Activated CD8-positive, alpha-beta T cell treated with anti-CD3 and anti-CD28 coated beads for 36 hours (primary cell): ENCODE measurements around the gene CFAP54. TPM values are rescaled to one million over a fixed set of nuclear protein-coding genes. Genes with fewer than 3 reads are reported as not detected.

Experiments used
- ATAC-seq: fragments of 200-7000 bp; cut with Tn5 transposase; one replicate; pipeline ENCODE4 v1.10.0; 2021; ENCODE audit warnings: mild to moderate bottlenecking, moderate library complexity
- CTCF ChIA-PET: fragments of 350-600 bp; sonication (Branson Sonifier 250); formaldehyde crosslinking; loops from one replicate; lab custom pipeline; 2021; ENCODE audit warnings: antibody characterized with exemption; lab: Charles Lee
- POLR2A ChIA-PET: fragments of 350-600 bp; sonication (Branson Sonifier 250); formaldehyde crosslinking; loops from one replicate; lab custom pipeline; 2021; ENCODE audit warnings: antibody characterized with exemption; lab: Charles Lee
- DNase-seq: peaks from one replicate; pipeline ENCODE4 v3.0.0-alpha.2; 2020
- H3K27ac Mint-ChIP-seq: one replicate; pipeline ENCODE4 v1.8.0; 2021; ENCODE audit warnings: mild to moderate bottlenecking, mixed read lengths
- H3K27me3 Mint-ChIP-seq: one replicate; pipeline ENCODE4 v1.8.0; 2021; ENCODE audit warnings: mixed read lengths
- H3K36me3 Mint-ChIP-seq: one replicate; pipeline ENCODE4 v1.8.0; 2021; ENCODE audit warnings: low read depth, mixed read lengths
- H3K4me1 Mint-ChIP-seq: one replicate; pipeline ENCODE4 v1.8.0; 2021; ENCODE audit warnings: low read depth, mixed read lengths
- H3K4me3 Mint-ChIP-seq: one replicate; pipeline ENCODE4 v1.8.0; 2021; ENCODE audit warnings: mild to moderate bottlenecking, moderate library complexity, mixed read lengths
- H3K9me3 Mint-ChIP-seq: one replicate; pipeline ENCODE4 v1.8.0; 2021; ENCODE audit warnings: mixed read lengths
- CTCF ChIP-seq: fragments of 200-600 bp; IDR thresholded peaks from one replicate; pipeline ENCODE4 v1.8.0; 2022; ENCODE audit warnings: antibody characterized with exemption, mild to moderate bottlenecking
- intact Hi-C: fragments of 100-400 bp; cut with micrococcal nuclease; formaldehyde crosslinking; loops from one replicate; pipeline ENCODE4 v1.10.0; 2022
- total RNA-seq, 2 experiments: library from RNA; stranded (reverse); gene quantifications; one replicate each; pipeline ENCODE4 v1.2.3, GENCODE V29; 2021

CFAP54 gene
- total RNA-seq, 2 experiments from 2014 or later: 0.38 to 0.45 TPM

- H3K36me3 Mint-ChIP-seq: no peaks in the 10 kb centered on the region
- no peaks in the 10 kb centered on the region for H3K9me3 Mint-ChIP-seq
- no peak overlapping the region for H3K4me3 Mint-ChIP-seq
- TF ChIP-seq CTCF: no peak
- no peak for ATAC-seq
- H3K4me1 Mint-ChIP-seq: no peaks in the 10 kb centered on the region
- intact Hi-C loops: no loop called here
- POLR2A ChIA-PET: no interaction called here
- H3K27me3 Mint-ChIP-seq: peaks cover 3% of the 10 kb centered on the region
- H3K27ac Mint-ChIP-seq: no peak overlapping the region
- no peak for DNase-seq
- CTCF ChIA-PET: no interaction called here
These were observed 254.2 kb downstream of the CFAP54 start for GRCh38 chr12:96743606-96744005.

- no peak for DNase-seq
- H3K36me3 Mint-ChIP-seq: no peaks in the 10 kb centered on the region
- H3K27me3 Mint-ChIP-seq: peaks cover 1% of the 10 kb centered on the region
These were observed 260.6 kb downstream of the CFAP54 start for GRCh38 chr12:96749999-96750398.

GRCh38 chr12:96751626-96752025 lies 262.2 kb downstream of the CFAP54 start:
- no peak overlapping the region for H3K27ac Mint-ChIP-seq
- no peaks in the 10 kb centered on the region for H3K4me1 Mint-ChIP-seq
- no peak for TF ChIP-seq CTCF
- H3K9me3 Mint-ChIP-seq: no peaks in the 10 kb centered on the region
- intact Hi-C loops: no loop called here
- no peak for ATAC-seq
- peaks cover 4% of the 10 kb centered on the region for H3K27me3 Mint-ChIP-seq
- no peaks in the 10 kb centered on the region for H3K36me3 Mint-ChIP-seq
- POLR2A ChIA-PET: interaction anchor here (0.6 kb wide), 1 partner anchor 1296 kb away, joined by 3 read pairs; no protein-coding TSS in a partner anchor
- no peak overlapping the region for H3K4me3 Mint-ChIP-seq
- CTCF ChIA-PET: no interaction called here
- no peak for DNase-seq

More at GRCh38 chr12:96749999-96750398, 260.6 kb downstream of the CFAP54 start:
- ChIA-PET CTCF (no interaction called here), POLR2A (no interaction called here)
- no peak overlapping the region for H3K27ac Mint-ChIP-seq
- intact Hi-C loops: no loop called here
- no peaks in the 10 kb centered on the region for H3K4me1 Mint-ChIP-seq
- H3K9me3 Mint-ChIP-seq: no peaks in the 10 kb centered on the region
- TF ChIP-seq CTCF: no peak
- ATAC-seq: no peak
- H3K4me3 Mint-ChIP-seq: no peak overlapping the region

GRCh38 chr12:96752211-96752610 lies 262.8 kb downstream of the CFAP54 start:
- ATAC-seq (no peak), DNase-seq (no peak)
- Mint-ChIP-seq H3K36me3 (no peaks in the 10 kb centered on the region), H3K27ac (no peak overlapping the region), H3K27me3 (peaks cover 4% of the 10 kb centered on the region), H3K9me3 (no peaks in the 10 kb centered on the region), H3K4me1 (no peaks in the 10 kb centered on the region), H3K4me3 (no peak overlapping the region)
- POLR2A ChIA-PET: no interaction called here
- CTCF ChIA-PET: no interaction called here
- TF ChIP-seq CTCF: no peak
- intact Hi-C loops: no loop called here

GRCh38 chr12:96766232-96766631 lies 276.9 kb downstream of the CFAP54 start:
- Mint-ChIP-seq H3K27ac (no peak overlapping the region), H3K4me3 (no peak overlapping the region), H3K27me3 (peaks cover under 1% of the 10 kb centered on the region), H3K9me3 (no peaks in the 10 kb centered on the region), H3K4me1 (no peaks in the 10 kb centered on the region), H3K36me3 (no peaks in the 10 kb centered on the region)
- DNase-seq (no peak), ATAC-seq (no peak)
- CTCF ChIA-PET: no interaction called here
- TF ChIP-seq CTCF: no peak
- POLR2A ChIA-PET: no interaction called here
- intact Hi-C loops: no loop called here
